Measurements from ENCODE around the gene ASCC2. TPM values are rescaled to one million over a fixed set of nuclear protein-coding genes. Genes with fewer than 3 reads are reported as not detected.

ASCC2 gene
- total and polyA plus RNA-seq, 12 donors, result 44.8 to 153 (median 74.7) TPM

- Histone ChIP-seq H3K4me1 (replicated peaks in 1 of 2) (peaks cover 18 to 23% of the 10 kb centered on the region in 2 donors), H3K9me3 (replicated peaks in 1 of 3) (no peaks in the 10 kb centered on the region), H3K4me3 (peak overlapping the region in 3 of 4 donors; percentile 36 to 93 (median 85)), H3K27me3 (no peaks in the 10 kb centered on the region), H3K36me3 (replicated peaks in 1 of 2) (peaks cover 0 to 22% of the 10 kb centered on the region in 2 donors), H3K27ac (peak overlapping the region in 2 of 5 donors; percentile 77 to 78)
- intact Hi-C loops (cut with DNase I), result no loop called here
- DNase-seq, result no peak
- 31 to 39% (median 35%) methylated on average over 6 of the region's 6 CpGs for WGBS, 4 donors
- no peak for TF ChIP-seq POLR2A (IDR thresholded peaks at IDR 0.05)
- TF ChIP-seq, protein P1, sequence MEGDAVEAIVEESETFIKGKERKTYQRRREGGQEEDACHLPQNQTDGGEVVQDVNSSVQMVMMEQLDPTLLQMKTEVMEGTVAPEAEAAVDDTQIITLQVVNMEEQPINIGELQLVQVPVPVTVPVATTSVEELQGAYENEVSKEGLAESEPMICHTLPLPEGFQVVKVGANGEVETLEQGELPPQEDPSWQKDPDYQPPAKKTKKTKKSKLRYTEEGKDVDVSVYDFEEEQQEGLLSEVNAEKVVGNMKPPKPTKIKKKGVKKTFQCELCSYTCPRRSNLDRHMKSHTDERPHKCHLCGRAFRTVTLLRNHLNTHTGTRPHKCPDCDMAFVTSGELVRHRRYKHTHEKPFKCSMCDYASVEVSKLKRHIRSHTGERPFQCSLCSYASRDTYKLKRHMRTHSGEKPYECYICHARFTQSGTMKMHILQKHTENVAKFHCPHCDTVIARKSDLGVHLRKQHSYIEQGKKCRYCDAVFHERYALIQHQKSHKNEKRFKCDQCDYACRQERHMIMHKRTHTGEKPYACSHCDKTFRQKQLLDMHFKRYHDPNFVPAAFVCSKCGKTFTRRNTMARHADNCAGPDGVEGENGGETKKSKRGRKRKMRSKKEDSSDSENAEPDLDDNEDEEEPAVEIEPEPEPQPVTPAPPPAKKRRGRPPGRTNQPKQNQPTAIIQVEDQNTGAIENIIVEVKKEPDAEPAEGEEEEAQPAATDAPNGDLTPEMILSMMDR (IDR thresholded peaks at IDR 0.05), result no peak
Observed at GRCh38 chr22:29768052-29768693, 69.9 kb downstream of the ASCC2 start.

- intact Hi-C loops (cut with DNase I), result no loop called here
- peaks cover 18 to 22% of the 10 kb centered on the region in 2 donors for H3K4me1 ChIP-seq (replicated peaks in 1 of 2)
- H3K27ac ChIP-seq, result peak within 1 kb of the TSS; percentile 65 to 93 (median 78)
- H3K36me3 ChIP-seq (replicated peaks in 1 of 2), result peaks cover 0 to 22% of the 10 kb centered on the region in 2 donors
- no peak for TF ChIP-seq POLR2A (IDR thresholded peaks at IDR 0.05)
- TF ChIP-seq, protein P1 (IDR thresholded peaks at IDR 0.05), result no peak
- H3K27me3 ChIP-seq, result no peaks in the 10 kb centered on the region
- peak; percentile 89 to 96 (median 92) for DNase-seq
- WGBS, 4 donors, result 0 to 11% (median 1%) methylated on average over 35 to 46 of the region's 46 CpGs
- peak within 1 kb of the TSS; percentile 36 to 93 (median 86) for H3K4me3 ChIP-seq
- no peaks in the 10 kb centered on the region for H3K9me3 ChIP-seq (replicated peaks in 1 of 3)
Observed at GRCh38 chr22:29767171-29768051, 70.7 kb downstream of the ASCC2 start, which contains the start of gene UQCR10. UQCR10 (plus strand) TSS chr22:29767369; CDS start chr22:29767399, 30 bp downstream.

DNA sequence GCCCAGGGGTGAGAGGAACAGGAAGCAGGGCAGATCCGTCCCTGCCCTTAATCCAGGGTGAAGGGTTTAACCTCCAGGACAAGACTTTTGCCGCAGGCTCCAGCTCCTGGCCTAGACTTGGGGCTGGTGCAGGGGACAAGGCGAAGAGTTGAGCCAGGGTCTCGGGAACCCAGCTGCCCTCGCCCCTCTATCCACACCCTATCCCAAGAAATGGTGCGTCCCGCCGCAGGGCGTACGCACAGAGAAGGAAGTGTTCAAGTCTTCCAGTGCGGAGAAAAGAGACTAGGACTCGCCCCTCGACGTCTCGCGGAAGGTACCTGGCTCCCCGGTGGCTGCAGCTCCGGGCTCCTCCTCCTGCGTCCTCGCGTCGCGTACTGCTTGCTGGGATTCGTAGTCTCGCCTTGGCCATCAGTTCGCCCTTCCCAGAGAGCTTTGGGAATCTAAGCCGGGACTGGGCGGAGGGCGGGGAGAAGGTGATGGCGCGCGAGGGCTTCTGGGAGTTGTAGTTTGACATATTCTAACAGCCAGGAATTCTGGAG is 71.4 kb downstream of the ASCC2 start, which contains the start of gene ZMAT5:
ZMAT5 (minus strand) TSS at position 376 of the 539 bp plus-strand sequence. CDS start 18,463 bp downstream, outside the sequence.
- intact Hi-C loops (cut with DNase I), result no loop called here
- WGBS, 4 donors, result 0% methylated on average over 16 to 32 of the region's 32 CpGs
- peak; percentile 51 to 91 for TF ChIP-seq POLR2A (IDR thresholded peaks at IDR 0.05)
- TF ChIP-seq, protein P1 (IDR thresholded peaks at IDR 0.05), result peak in 1 of 6 experiments; percentile 5

More for the DNA sequence above, 71.4 kb downstream of the ASCC2 start, which contains the start of gene ZMAT5:
- Histone ChIP-seq H3K27me3 (no peaks in the 10 kb centered on the region), H3K36me3 (replicated peaks in 1 of 2) (peaks cover 0 to 22% of the 10 kb centered on the region in 2 donors), H3K27ac (peak within 1 kb of the TSS; percentile 65 to 93 (median 78)), H3K9me3 (replicated peaks in 1 of 3) (no peaks in the 10 kb centered on the region), H3K4me3 (peak within 1 kb of the TSS; percentile 36 to 93 (median 86)), H3K4me1 (replicated peaks in 1 of 2) (peaks cover 18 to 22% of the 10 kb centered on the region in 2 donors)
- peak; percentile 93 to 98 (median 97) for DNase-seq
